Neural progenitor cell (in vitro differentiated cells): ENCODE measurements around the gene DRC1.

ENCODE experiments used
- EZH2 ChIP-seq: fragments of 200-600 bp; sonication (generic); IDR thresholded peaks from 2 replicates; pipeline ENCODE4 v1.6.1; 2017; ENCODE audit warnings: antibody characterized with exemption, mild to moderate bottlenecking, moderate library complexity
- TF ChIP-seq, protein P1 (sequence below): fragments of 200-600 bp; sonication (generic); IDR thresholded peaks from 2 replicates; pipeline ENCODE4 v1.5.1; 2017; ENCODE audit warnings: antibody characterized with exemption, mild to moderate bottlenecking

- TF ChIP-seq, protein P1, sequence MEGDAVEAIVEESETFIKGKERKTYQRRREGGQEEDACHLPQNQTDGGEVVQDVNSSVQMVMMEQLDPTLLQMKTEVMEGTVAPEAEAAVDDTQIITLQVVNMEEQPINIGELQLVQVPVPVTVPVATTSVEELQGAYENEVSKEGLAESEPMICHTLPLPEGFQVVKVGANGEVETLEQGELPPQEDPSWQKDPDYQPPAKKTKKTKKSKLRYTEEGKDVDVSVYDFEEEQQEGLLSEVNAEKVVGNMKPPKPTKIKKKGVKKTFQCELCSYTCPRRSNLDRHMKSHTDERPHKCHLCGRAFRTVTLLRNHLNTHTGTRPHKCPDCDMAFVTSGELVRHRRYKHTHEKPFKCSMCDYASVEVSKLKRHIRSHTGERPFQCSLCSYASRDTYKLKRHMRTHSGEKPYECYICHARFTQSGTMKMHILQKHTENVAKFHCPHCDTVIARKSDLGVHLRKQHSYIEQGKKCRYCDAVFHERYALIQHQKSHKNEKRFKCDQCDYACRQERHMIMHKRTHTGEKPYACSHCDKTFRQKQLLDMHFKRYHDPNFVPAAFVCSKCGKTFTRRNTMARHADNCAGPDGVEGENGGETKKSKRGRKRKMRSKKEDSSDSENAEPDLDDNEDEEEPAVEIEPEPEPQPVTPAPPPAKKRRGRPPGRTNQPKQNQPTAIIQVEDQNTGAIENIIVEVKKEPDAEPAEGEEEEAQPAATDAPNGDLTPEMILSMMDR: peak; percentile 74
- TF ChIP-seq EZH2: no peak
These were observed 61.0 kb downstream of the DRC1 start for GRCh38 chr2:26462511-26463243.
